Hepatocyte (in vitro differentiated cells): Measurements from ENCODE around the gene JMJD1C. TPM values are rescaled to one million over a fixed set of nuclear protein-coding genes. Genes with fewer than 3 reads are reported as not detected.

Experiments used
- DNase-seq: peaks from one replicate; pipeline ENCODE4 v3.0.0-alpha.2; 2016; ENCODE audit warnings: low spot score
- H2AFZ ChIP-seq: fragments of 200-600 bp; sonication (generic); 2 replicates; pipeline ENCODE4 v1.6.0; 2016; ENCODE audit warnings: antibody characterized with exemption, mild to moderate bottlenecking
- H3K27ac ChIP-seq: fragments of 200-600 bp; sonication (generic); 2 replicates; pipeline ENCODE4 v1.5.1; 2016; ENCODE audit warnings: mild to moderate bottlenecking
- H3K27me3 ChIP-seq: fragments of 200-600 bp; sonication (generic); 2 replicates; pipeline ENCODE4 v1.6.1; 2016
- H3K36me3 ChIP-seq: fragments of 200-600 bp; sonication (generic); replicated peaks from 2 replicates; pipeline ENCODE4 v1.5.1; 2016; ENCODE audit warnings: low read depth; ENCODE audit not compliant: insufficient read depth
- H3K4me1 ChIP-seq: fragments of 200-600 bp; sonication (generic); 2 replicates; pipeline ENCODE4 v1.5.1; 2016; ENCODE audit warnings: mild to moderate bottlenecking, moderate library complexity; ENCODE audit not compliant: insufficient read depth
- H3K4me2 ChIP-seq: fragments of 200-600 bp; sonication (generic); 2 replicates; pipeline ENCODE4 v1.6.0; 2016
- H3K4me3 ChIP-seq: fragments of 200-600 bp; sonication (generic); 2 replicates; pipeline ENCODE4 v1.5.1; 2016; ENCODE audit warnings: mild to moderate bottlenecking
- H3K79me2 ChIP-seq: fragments of 200-600 bp; sonication (generic); 2 replicates; pipeline ENCODE4 v1.6.0; 2017; ENCODE audit warnings: mild to moderate bottlenecking
- H3K9me2 ChIP-seq: fragments of 200-600 bp; sonication (generic); replicated peaks from 2 replicates; pipeline ENCODE4 v1.6.0; 2017; ENCODE audit warnings: mild to moderate bottlenecking; ENCODE audit not compliant: insufficient read depth
- H3K9me3 ChIP-seq: fragments of 200-600 bp; sonication (generic); 2 replicates; pipeline ENCODE4 v1.5.1; 2016; ENCODE audit warnings: low read depth, mild to moderate bottlenecking
- H4K20me1 ChIP-seq: fragments of 200-600 bp; sonication (generic); 2 replicates; pipeline ENCODE4 v1.6.0; 2016; ENCODE audit warnings: mild to moderate bottlenecking; ENCODE audit not compliant: insufficient read depth, poor library complexity, severe bottlenecking
- EZH2 ChIP-seq: fragments of 200-600 bp; sonication (generic); IDR thresholded peaks from 2 replicates; pipeline ENCODE4 v1.6.1; 2016; ENCODE audit warnings: antibody characterized with exemption, mild to moderate bottlenecking, borderline replicate concordance
- EZH2phosphoT487 ChIP-seq: fragments of 200-600 bp; sonication (generic); IDR thresholded peaks from one replicate; pipeline ENCODE4 v1.6.1; 2018; ENCODE audit warnings: antibody characterized with exemption, mild to moderate bottlenecking, low read depth, moderate library complexity; ENCODE audit not compliant: unreplicated experiment, severe bottlenecking
- WGBS: methylation state at CpG from one replicate; pipeline ENCODE4 v1.1.6; 2016; ENCODE audit warnings: low lambda C conversion rate; ENCODE audit errors: missing lambda C conversion rate; 5-methylcytosine and 5-hydroxymethylcytosine counted together
- polyA plus RNA-seq: library from polyadenylated mRNA; unstranded; fragments of >200 nt; fragmentation: Nextera tagmentation; extraction: Ambion mirVana; gene quantifications from 2 replicates; pipeline ENCODE4 v1.2.1, GENCODE V29; 2016
- total RNA-seq: library from RNA; depleted of rRNA; stranded (reverse); fragments of >200 nt; gene quantifications from 2 replicates; pipeline ENCODE4 v1.2.3, GENCODE V29; 2014
- TF ChIP-seq, protein P1 (sequence below): fragments of 200-600 bp; sonication (generic); IDR thresholded peaks from 2 replicates; pipeline ENCODE4 v1.5.1; 2016; ENCODE audit warnings: antibody characterized with exemption, mild to moderate bottlenecking; ENCODE audit not compliant: poor library complexity

The JMJD1C gene, protein sequence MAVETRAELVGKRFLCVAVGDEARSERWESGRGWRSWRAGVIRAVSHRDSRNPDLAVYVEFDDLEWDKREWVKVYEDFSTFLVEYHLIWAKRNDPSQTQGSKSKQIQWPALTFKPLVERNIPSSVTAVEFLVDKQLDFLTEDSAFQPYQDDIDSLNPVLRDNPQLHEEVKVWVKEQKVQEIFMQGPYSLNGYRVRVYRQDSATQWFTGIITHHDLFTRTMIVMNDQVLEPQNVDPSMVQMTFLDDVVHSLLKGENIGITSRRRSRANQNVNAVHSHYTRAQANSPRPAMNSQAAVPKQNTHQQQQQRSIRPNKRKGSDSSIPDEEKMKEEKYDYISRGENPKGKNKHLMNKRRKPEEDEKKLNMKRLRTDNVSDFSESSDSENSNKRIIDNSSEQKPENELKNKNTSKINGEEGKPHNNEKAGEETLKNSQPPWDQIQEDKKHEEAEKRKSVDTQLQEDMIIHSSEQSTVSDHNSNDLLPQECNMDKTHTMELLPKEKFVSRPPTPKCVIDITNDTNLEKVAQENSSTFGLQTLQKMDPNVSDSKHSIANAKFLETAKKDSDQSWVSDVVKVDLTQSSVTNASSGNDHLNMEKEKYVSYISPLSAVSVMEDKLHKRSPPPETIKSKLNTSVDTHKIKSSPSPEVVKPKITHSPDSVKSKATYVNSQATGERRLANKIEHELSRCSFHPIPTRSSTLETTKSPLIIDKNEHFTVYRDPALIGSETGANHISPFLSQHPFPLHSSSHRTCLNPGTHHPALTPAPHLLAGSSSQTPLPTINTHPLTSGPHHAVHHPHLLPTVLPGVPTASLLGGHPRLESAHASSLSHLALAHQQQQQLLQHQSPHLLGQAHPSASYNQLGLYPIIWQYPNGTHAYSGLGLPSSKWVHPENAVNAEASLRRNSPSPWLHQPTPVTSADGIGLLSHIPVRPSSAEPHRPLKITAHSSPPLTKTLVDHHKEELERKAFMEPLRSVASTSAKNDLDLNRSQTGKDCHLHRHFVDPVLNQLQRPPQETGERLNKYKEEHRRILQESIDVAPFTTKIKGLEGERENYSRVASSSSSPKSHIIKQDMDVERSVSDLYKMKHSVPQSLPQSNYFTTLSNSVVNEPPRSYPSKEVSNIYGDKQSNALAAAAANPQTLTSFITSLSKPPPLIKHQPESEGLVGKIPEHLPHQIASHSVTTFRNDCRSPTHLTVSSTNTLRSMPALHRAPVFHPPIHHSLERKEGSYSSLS (N-terminal part only)
- total RNA-seq (165 and 177 TPM in 2 replicates), polyA plus RNA-seq (43.2 and 48.8 TPM in 2 replicates)

DNA sequence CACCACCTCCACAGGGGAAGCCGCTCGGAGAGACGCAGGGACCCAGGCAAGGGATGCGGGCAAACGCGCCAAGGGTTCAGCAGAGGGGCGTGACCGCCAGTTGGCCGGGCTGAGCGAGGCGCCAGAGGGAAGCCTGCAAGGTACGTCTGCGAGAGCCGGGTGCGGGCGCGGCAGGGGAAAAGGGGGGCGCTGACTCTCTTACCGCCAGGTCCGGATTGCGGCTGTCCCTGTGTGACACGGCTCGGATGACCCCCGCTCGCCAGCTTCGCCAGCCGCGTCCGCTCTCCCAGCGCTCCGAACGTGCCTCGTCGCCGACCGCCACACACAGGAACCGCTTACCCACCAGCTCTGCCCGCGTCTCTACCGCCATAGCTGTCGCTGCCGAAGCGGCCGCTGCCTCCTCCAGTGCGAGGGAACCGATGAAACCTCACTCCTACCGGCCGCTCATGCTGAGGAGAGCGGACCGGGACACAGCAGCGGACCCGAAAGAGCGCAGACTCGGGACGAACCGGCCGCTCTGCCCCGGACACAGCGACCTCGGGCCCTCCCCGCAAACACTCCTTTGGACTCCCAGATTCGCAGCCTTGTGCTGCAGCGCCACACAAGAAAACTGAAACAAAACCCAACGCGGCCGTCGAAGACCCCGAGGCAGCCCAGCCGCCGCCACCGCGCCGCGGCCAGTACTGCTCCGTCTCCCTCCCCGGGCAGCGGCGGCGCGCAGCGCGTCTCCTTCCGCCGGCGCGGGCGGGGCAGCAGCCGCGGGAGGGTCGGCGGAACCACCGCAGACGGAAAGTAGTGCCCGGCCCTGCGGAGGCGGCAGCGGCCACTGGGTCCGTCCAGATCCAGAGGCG, at the start of gene JMJD1C:
JMJD1C (minus strand) TSS at position 685 of the 851 bp plus-strand sequence; CDS start at position 370, 315 bp downstream.
- WGBS: under 1% methylated on average over 93 of the region's 99 CpGs
- TF ChIP-seq EZH2phosphoT487: no peak
- TF ChIP-seq, protein P1, sequence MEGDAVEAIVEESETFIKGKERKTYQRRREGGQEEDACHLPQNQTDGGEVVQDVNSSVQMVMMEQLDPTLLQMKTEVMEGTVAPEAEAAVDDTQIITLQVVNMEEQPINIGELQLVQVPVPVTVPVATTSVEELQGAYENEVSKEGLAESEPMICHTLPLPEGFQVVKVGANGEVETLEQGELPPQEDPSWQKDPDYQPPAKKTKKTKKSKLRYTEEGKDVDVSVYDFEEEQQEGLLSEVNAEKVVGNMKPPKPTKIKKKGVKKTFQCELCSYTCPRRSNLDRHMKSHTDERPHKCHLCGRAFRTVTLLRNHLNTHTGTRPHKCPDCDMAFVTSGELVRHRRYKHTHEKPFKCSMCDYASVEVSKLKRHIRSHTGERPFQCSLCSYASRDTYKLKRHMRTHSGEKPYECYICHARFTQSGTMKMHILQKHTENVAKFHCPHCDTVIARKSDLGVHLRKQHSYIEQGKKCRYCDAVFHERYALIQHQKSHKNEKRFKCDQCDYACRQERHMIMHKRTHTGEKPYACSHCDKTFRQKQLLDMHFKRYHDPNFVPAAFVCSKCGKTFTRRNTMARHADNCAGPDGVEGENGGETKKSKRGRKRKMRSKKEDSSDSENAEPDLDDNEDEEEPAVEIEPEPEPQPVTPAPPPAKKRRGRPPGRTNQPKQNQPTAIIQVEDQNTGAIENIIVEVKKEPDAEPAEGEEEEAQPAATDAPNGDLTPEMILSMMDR: no peak
- no peak for TF ChIP-seq EZH2
- Histone ChIP-seq H3K27ac (peak within 1 kb of the TSS; percentile 97), H3K4me1 (no peaks in the 10 kb centered on the region), H3K27me3 (no peaks in the 10 kb centered on the region), H3K4me2 (peak within 1 kb of the TSS; percentile 82), H3K4me3 (peak within 1 kb of the TSS; percentile 82), H3K9me2 (no peaks in the 10 kb centered on the region), H4K20me1 (peaks cover 20% of the 10 kb centered on the region), H3K79me2 (peaks cover 82% of the 10 kb centered on the region), H3K36me3 (no peaks in the 10 kb centered on the region), H2AFZ (peak within 1 kb of the TSS; percentile 68), H3K9me3 (no peaks in the 10 kb centered on the region)
- peak; percentile 92 for DNase-seq

DNA sequence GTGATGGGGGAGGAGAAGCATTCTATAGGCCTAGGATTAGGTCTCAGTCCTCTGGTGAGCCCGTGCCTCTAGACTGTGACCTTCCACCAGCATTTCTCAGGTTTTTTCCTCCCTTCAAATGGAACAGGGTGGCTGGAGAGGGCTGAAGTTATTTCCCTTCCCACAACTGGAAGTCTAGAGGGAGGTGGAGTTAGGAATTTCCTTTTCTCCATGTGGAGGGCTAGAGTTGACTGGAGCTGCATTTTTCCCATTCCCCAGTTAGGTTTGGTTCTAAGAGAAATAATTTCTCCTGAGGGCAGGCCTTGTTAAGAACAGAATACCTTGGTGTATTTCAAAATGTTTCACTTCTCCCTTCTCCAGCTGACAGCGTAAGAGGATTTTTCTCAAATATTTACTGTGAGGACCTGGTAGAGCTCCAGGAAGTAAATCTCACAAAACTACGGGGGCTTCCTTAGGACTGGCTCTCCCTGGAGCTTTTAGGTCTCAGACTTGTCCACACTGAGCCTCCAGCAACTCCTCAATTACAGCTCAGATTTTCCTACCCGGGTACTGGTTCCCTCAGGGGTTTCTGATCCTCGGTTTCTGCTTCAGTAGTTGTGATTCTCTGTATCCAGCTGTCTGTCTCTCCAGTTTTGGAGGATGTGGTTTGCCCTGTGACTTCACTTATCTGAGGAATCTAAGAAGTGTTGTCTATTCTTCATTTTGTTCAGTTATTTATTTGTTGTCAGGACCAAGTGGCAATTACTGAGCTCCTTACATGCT, 49.4 kb upstream of the JMJD1C start:
- H3K27ac ChIP-seq: peak overlapping the region; percentile 76
- no peaks in the 10 kb centered on the region for H3K9me3 ChIP-seq
- no peak overlapping the region for H2AFZ ChIP-seq
- H3K36me3 ChIP-seq: no peaks in the 10 kb centered on the region
- 46% methylated on average over 5 of the region's 5 CpGs for WGBS
- TF ChIP-seq EZH2phosphoT487 (no peak), EZH2 (no peak)
- TF ChIP-seq, protein P1: no peak
- no peaks in the 10 kb centered on the region for H3K9me2 ChIP-seq
- no peaks in the 10 kb centered on the region for H3K27me3 ChIP-seq
- peak overlapping the region; percentile 59 for H3K4me2 ChIP-seq
- peaks cover 100% of the 10 kb centered on the region for H3K79me2 ChIP-seq
- H3K4me1 ChIP-seq: peaks cover 13% of the 10 kb centered on the region
- peaks cover 23% of the 10 kb centered on the region for H4K20me1 ChIP-seq
- H3K4me3 ChIP-seq: no peak overlapping the region
- DNase-seq: peak; percentile 8
